ENCODE measurements around the gene NFYC.
"Not testable (repeated sequence)": the region's sequence is repeated elsewhere in the genome, so short reads cannot be mapped to it uniquely, and the experiment has no call there.

NFYC gene

GRCh38 chr1:40708750-40709099, 17.2 kb downstream of the NFYC start:
- DNase-seq: peak; percentile 83

GRCh38 chr1:40709100-40709801, 17.7 kb downstream of the NFYC start:
- DNase-seq: peak; percentile 92

GRCh38 chr1:40709802-40710278, 18.3 kb downstream of the NFYC start:
- DNase-seq: no peak

- no peak for DNase-seq
Observed at GRCh38 chr1:40710581-40711315, 19.2 kb downstream of the NFYC start.

GRCh38 chr1:40711465-40712404, 20.2 kb downstream of the NFYC start:
- no peak for DNase-seq

- no peak for DNase-seq
Observed at GRCh38 chr1:40712405-40712944, 21.0 kb downstream of the NFYC start.

GRCh38 chr1:40712997-40713396, 21.5 kb downstream of the NFYC start:
- peak; percentile 82 for DNase-seq

GRCh38 chr1:40715491-40716059, 24.1 kb downstream of the NFYC start:
- DNase-seq: no peak

- DNase-seq: no peak
Observed at GRCh38 chr1:40717065-40717464, 25.6 kb downstream of the NFYC start.

DNA sequence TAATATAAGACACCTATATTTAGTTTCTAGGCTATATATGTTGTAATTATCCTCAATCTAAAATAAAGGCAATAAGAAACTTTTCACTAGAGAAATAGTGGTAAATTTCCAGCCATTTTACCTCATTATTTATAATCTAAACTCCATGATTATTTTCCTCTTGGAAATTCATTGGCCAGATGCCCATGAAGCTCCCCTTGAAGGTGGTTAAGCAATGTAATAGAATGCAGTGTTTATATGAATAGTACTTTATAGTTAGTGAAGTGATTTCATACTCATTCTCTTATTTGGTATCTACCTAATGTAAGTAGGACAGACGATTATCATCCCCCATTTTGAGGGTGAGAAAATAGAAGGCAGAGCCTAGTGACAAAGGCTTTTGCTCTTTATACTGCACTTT, 26.5 kb downstream of the NFYC start:
- no peak for DNase-seq

DNA sequence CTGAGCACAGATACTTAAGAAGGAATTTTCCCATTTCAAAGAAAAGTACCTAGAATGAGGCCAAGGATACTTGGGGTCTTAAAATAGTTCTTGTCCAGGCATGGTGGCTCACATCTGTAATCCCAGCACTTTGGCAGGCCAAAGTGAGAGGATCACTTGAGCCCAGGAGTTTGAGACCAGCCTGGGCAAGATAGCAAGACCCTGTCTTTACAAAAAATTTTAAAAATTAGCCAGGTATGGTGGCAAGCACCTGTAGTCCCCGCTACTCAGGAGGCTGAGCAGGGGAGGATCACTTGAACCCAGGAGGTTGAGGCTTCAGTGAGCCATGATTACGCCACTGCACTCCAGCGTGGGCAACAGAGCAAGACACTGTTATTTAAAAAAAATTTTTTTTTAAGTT, 29.0 kb downstream of the NFYC start:
- DNase-seq: no peak

- DNase-seq: no peak
Observed at GRCh38 chr1:40722622-40723021, 31.1 kb downstream of the NFYC start.

DNA sequence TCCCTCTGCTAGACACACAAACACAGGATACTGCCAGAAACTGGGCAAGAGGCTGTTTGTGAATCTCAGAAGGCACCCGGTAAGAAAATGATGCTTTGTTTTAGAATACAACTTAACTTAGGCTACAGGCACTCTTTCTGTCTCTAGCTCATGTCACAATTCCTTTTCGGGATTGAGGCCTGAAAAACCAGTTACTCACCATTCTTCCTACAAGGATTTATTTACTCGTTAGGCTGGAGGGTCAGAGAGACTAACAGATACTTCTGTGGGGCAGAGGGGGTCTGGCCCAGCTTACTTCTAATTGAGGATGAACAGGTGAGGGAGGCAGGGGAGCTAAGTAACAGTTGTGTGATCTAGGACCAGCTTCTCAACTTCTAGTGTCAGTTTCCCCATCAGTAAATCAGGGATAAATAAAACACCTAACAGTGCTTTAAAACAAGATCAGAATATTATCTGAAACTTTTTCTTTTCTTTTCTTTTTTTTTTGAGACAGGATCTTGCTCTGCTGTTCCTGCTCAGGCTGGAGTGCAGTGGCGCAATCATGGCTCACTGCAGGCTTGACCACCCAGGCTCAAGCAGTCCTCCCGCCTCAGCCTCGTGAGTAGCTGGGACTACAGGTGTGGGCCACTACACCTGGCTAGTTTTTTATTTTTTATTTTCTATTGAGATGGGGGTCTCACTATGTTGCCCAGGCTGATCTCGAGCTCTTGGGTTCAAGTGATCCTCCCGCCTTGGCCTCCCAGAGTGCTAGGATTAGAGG, 31.9 kb downstream of the NFYC start:
- DNase-seq: no peak

GRCh38 chr1:40727662-40728061, 36.2 kb downstream of the NFYC start:
- not testable (repeated sequence) for DNase-seq

- DNase-seq: peak; percentile 12
Observed at GRCh38 chr1:40729316-40729862, 37.9 kb downstream of the NFYC start.

DNA sequence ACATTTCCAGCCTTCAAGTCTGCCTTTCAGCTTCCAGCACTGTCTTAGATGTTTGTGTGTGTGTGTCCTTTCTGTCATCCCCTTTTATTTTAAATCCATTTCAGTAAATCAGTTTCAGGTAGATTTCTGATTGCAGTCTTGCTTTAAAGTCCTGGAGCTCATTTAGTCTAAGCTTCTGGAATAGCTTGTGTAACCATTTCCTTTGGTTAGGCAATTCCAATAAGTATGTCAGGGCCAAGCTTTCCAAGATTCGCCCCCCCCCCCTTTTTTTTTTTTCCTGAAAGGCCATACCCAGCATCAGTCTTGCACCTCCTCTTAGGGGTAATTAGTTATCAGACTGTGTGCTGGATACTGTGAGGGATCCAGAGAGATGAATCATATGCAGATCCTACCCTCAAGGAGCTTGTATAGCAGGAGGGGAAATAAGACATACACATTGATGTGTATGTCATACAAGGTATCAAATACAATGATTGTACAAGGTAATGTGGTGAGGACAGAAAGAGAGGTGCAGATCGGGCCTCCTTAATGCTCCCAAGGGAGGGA, 41.3 kb downstream of the NFYC start:
- DNase-seq: no peak

DNA sequence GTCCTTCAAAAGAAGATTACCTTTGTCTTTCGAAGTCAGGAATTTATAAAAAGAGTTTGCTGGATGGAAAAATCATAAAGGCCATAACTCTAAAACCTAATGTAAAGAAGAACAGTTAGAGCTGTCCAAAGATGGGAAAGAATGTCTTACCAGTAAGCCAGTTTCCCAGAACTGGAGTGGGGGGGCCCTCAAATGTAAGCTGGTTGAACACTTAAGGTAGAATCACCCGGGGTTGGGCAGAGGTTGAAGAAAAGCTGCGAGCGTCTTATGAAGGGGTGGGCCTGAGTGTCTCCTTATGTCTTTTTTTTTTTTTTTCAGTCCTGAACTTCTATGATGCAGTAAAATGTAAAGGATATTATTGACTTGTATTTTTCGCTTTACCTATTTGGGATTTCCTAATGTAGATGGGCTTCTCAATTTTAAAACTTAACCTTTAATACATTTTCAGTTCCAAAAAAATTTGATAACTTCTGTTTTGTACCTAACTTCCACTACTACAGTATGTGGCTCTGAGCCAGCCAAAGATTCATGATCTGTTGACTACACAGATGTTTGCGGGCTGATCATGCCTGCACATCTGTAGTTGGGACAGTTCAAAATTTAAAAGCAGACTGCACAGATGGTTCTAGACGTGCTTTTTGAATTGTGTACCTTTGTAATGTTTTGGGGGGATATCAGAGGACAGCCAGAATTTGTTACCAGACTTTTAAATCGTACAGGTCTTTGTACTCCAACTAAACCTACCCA, 43.6 kb downstream of the NFYC start:
- no peak for DNase-seq

GRCh38 chr1:40736085-40736531, 44.6 kb downstream of the NFYC start:
- no peak for DNase-seq

DNA sequence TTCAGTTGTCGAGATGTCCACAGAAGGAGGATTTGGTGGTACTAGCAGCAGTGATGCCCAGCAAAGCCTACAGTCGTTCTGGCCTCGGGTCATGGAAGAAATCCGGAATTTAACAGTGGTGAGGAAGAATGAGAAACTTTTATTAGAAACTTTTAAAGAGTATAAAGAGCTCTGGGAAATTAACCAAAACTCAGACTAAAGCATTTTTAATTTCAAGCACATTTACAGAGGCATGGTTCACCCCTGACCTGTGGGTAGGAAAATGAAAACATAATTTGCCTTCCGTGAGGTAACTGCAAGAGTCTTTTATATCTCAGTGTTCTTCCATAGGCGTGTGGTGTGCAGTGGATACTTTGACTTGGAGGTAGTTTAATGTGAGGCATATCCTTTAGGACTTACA, 47.3 kb downstream of the NFYC start:
- no peak for DNase-seq

GRCh38 chr1:40739455-40740008, 48.0 kb downstream of the NFYC start:
- no peak for DNase-seq

Measured in MV-4-11 (cell line).